Astrocyte (in vitro differentiated cells and primary cell): Measurements from ENCODE around the gene GPR141. TPM values are rescaled to one million over a fixed set of nuclear protein-coding genes. Genes with fewer than 3 reads are reported as not detected.

Source experiments
- DNase-seq: peaks from one replicate; pipeline ENCODE4 v3.0.0-alpha.2; 2010; ENCODE audit warnings: low read depth
- FAIRE-seq: peaks from 2 replicates; lab custom pipeline; 2011; peaks lifted over from hg19 to GRCh38; lab: Jason Lieb, UNC
- H2AFZ ChIP-seq: 2 replicates; pipeline ENCODE4 v1.6.0; 2012; ENCODE audit warnings: low read depth, low read length, inconsistent platforms
- H3K27ac ChIP-seq: 2 replicates; pipeline ENCODE4 v1.5.1; 2011; ENCODE audit warnings: low read depth, low read length, inconsistent platforms
- H3K27me3 ChIP-seq: 2 replicates; pipeline ENCODE4 v1.6.0; 2011; ENCODE audit warnings: low read length, inconsistent platforms; ENCODE audit not compliant: insufficient read depth
- H3K36me3 ChIP-seq: 2 replicates; pipeline ENCODE4 v1.5.1; 2011; ENCODE audit warnings: low read length, inconsistent platforms; ENCODE audit not compliant: insufficient read depth
- H3K4me1 ChIP-seq: 2 replicates; pipeline ENCODE4 v1.5.1; 2011; ENCODE audit warnings: low read length, inconsistent platforms; ENCODE audit not compliant: insufficient read depth
- H3K4me2 ChIP-seq: 2 replicates; pipeline ENCODE4 v1.6.0; 2012; ENCODE audit warnings: low read length, inconsistent platforms
- H3K4me3 ChIP-seq: 2 replicates; pipeline ENCODE4 v1.5.1; 2011; ENCODE audit warnings: low read depth, mild to moderate bottlenecking, low read length, inconsistent platforms; ENCODE audit not compliant: insufficient read depth
- H3K79me2 ChIP-seq: 2 replicates; pipeline ENCODE4 v1.6.0; 2012; ENCODE audit warnings: mild to moderate bottlenecking, low read length, inconsistent platforms; ENCODE audit not compliant: insufficient read depth
- H3K9ac ChIP-seq: 2 replicates; pipeline ENCODE4 v1.6.0; 2012; ENCODE audit warnings: mild to moderate bottlenecking, low read length, inconsistent platforms
- H3K9me3 ChIP-seq: 2 replicates; pipeline ENCODE4 v1.5.1; 2012; ENCODE audit warnings: low read depth, mild to moderate bottlenecking, low read length, inconsistent platforms; ENCODE audit not compliant: insufficient read depth
- H4K20me1 ChIP-seq: 2 replicates; pipeline ENCODE4 v1.6.0; 2012; ENCODE audit warnings: low read length, inconsistent platforms; ENCODE audit not compliant: insufficient read depth
- H3K27ac Mint-ChIP-seq: one replicate; pipeline ENCODE4 v1.8.0; 2021; ENCODE audit warnings: mild to moderate bottlenecking, mixed read lengths; ENCODE audit not compliant: unreplicated experiment
- H3K27me3 Mint-ChIP-seq: one replicate; pipeline ENCODE4 v1.8.0; 2021; ENCODE audit warnings: low read depth, mixed read lengths; ENCODE audit not compliant: unreplicated experiment
- H3K36me3 Mint-ChIP-seq: one replicate; pipeline ENCODE4 v1.8.0; 2021; ENCODE audit warnings: low read depth, mixed read lengths; ENCODE audit not compliant: unreplicated experiment
- H3K4me1 Mint-ChIP-seq: one replicate; pipeline ENCODE4 v1.8.0; 2021; ENCODE audit warnings: low read depth, mixed read lengths; ENCODE audit not compliant: unreplicated experiment
- H3K4me3 Mint-ChIP-seq: one replicate; pipeline ENCODE4 v1.8.0; 2021; ENCODE audit warnings: mild to moderate bottlenecking, moderate library complexity, mixed read lengths; ENCODE audit not compliant: unreplicated experiment
- H3K9me3 Mint-ChIP-seq: one replicate; pipeline ENCODE4 v1.8.0; 2021; ENCODE audit warnings: mild to moderate bottlenecking, mixed read lengths; ENCODE audit not compliant: unreplicated experiment
- CTCF ChIP-seq: IDR thresholded peaks from 2 replicates; pipeline ENCODE4 v1.5.1; 2011; ENCODE audit warnings: low read depth, mild to moderate bottlenecking, inconsistent platforms, low read length, moderate library complexity; ENCODE audit not compliant: insufficient read depth
- EZH2 ChIP-seq: IDR thresholded peaks from 2 replicates; pipeline ENCODE4 v1.6.1; 2012; ENCODE audit warnings: mild to moderate bottlenecking, low read length, inconsistent platforms; ENCODE audit not compliant: insufficient read depth
- total RNA-seq: library from RNA; stranded (reverse); gene quantifications from 2 replicates; pipeline ENCODE4 v1.2.1, GENCODE V29; 2021

Gene GPR141
- total RNA-seq, 1 donor from 2014 or later: not detected

GRCh38 chr7:37718585-37718984 lies 35.0 kb downstream of the GPR141 start:
- no peaks in the 10 kb centered on the region for H3K9me3 Mint-ChIP-seq
- no peaks in the 10 kb centered on the region for H3K4me1 Mint-ChIP-seq
- no peaks in the 10 kb centered on the region for H3K36me3 Mint-ChIP-seq
- no peak overlapping the region for H3K9ac ChIP-seq
- H3K27ac Mint-ChIP-seq: no peak overlapping the region
- no peaks in the 10 kb centered on the region for H3K27me3 Mint-ChIP-seq
- no peak for DNase-seq
- no peak overlapping the region for H3K4me2 ChIP-seq
- no peaks in the 10 kb centered on the region for H3K36me3 ChIP-seq
- no peaks in the 10 kb centered on the region for H3K27me3 ChIP-seq
- no peak overlapping the region for H2AFZ ChIP-seq
- no peaks in the 10 kb centered on the region for H3K4me1 ChIP-seq
- FAIRE-seq: no peak
- TF ChIP-seq EZH2 (no peak), CTCF (no peak)
- H4K20me1 ChIP-seq: no peaks in the 10 kb centered on the region
- H3K4me3 ChIP-seq: no peak overlapping the region
- no peaks in the 10 kb centered on the region for H3K79me2 ChIP-seq
- H3K27ac ChIP-seq: no peak overlapping the region
- H3K4me3 Mint-ChIP-seq: no peak overlapping the region
- H3K9me3 ChIP-seq: no peaks in the 10 kb centered on the region

- no peak overlapping the region for H3K9ac ChIP-seq
- no peak for FAIRE-seq
- TF ChIP-seq CTCF: no peak
- no peak for TF ChIP-seq EZH2
- no peak overlapping the region for H3K4me2 ChIP-seq
- H3K79me2 ChIP-seq: no peaks in the 10 kb centered on the region
- Mint-ChIP-seq H3K36me3 (no peaks in the 10 kb centered on the region), H3K9me3 (no peaks in the 10 kb centered on the region), H3K27ac (no peak overlapping the region), H3K4me1 (no peaks in the 10 kb centered on the region), H3K27me3 (no peaks in the 10 kb centered on the region), H3K4me3 (no peak overlapping the region)
- DNase-seq: no peak
- no peaks in the 10 kb centered on the region for H3K9me3 ChIP-seq
- H3K36me3 ChIP-seq: no peaks in the 10 kb centered on the region
- no peaks in the 10 kb centered on the region for H3K27me3 ChIP-seq
- H3K4me1 ChIP-seq: no peaks in the 10 kb centered on the region
- H3K4me3 ChIP-seq: no peak overlapping the region
- no peak overlapping the region for H3K27ac ChIP-seq
- H2AFZ ChIP-seq: no peak overlapping the region
- H4K20me1 ChIP-seq: no peaks in the 10 kb centered on the region
Measured at GRCh38 chr7:37719077-37719476, 35.5 kb downstream of the GPR141 start.

- Histone ChIP-seq H3K27ac (no peak overlapping the region), H3K9me3 (no peaks in the 10 kb centered on the region), H3K79me2 (no peaks in the 10 kb centered on the region), H3K4me3 (no peak overlapping the region), H2AFZ (no peak overlapping the region), H3K36me3 (no peaks in the 10 kb centered on the region), H3K27me3 (no peaks in the 10 kb centered on the region), H3K4me2 (no peak overlapping the region), H3K9ac (no peak overlapping the region), H3K4me1 (no peaks in the 10 kb centered on the region), H4K20me1 (no peaks in the 10 kb centered on the region)
- FAIRE-seq (no peak), DNase-seq (no peak)
- Mint-ChIP-seq H3K27ac (no peak overlapping the region), H3K4me3 (no peak overlapping the region), H3K4me1 (peaks cover 6% of the 10 kb centered on the region), H3K9me3 (no peaks in the 10 kb centered on the region), H3K27me3 (no peaks in the 10 kb centered on the region), H3K36me3 (no peaks in the 10 kb centered on the region)
- TF ChIP-seq EZH2 (no peak), CTCF (no peak)
Measured at GRCh38 chr7:37724732-37725131, 41.2 kb downstream of the GPR141 start.
